K562 (cell line): ENCODE data around the gene IL37. TPM values are rescaled to one million over a fixed set of nuclear protein-coding genes. Genes with fewer than 3 reads are reported as not detected.
A peak's percentile ranks its signal among the peaks of the same experiment; 100 is the strongest.

Experiments used
- CBFA2T3 ChIP-seq: fragments of 450-650 bp; IDR thresholded peaks from 2 replicates; pipeline ENCODE4 v1.6.1; 2017
- NFE2 ChIP-seq: IDR thresholded peaks from 2 replicates; pipeline ENCODE4 v1.6.1; 2014; ENCODE audit warnings: antibody characterized with exemption, low read depth
- NFXL1 ChIP-seq: fragments of 450-650 bp; formaldehyde crosslinking; IDR thresholded peaks from 2 replicates; pipeline ENCODE4 v1.4.0; 2021; ENCODE audit warnings: mild to moderate bottlenecking
- OTX1 ChIP-seq: fragments of 450-650 bp; formaldehyde crosslinking; IDR thresholded peaks from 2 replicates; pipeline ENCODE4 v1.4.0; 2022; ENCODE audit warnings: mild to moderate bottlenecking
- REST ChIP-seq, 2 experiments: fragments of 450-650 bp; formaldehyde crosslinking in 1 of 2; IDR thresholded peaks; 2 replicates each; pipeline versions ENCODE4 v1.4.0 to v1.6.1; 2014 to 2020; ENCODE audit warnings: mild to moderate bottlenecking in 2 of 2, borderline replicate concordance in 1 of 2, low read depth in 1 of 2
- RFX7 ChIP-seq: fragments of 250-450 bp; sonication (Bioruptor Pico); IDR thresholded peaks from 2 replicates; pipeline ENCODE4 v1.5.1; 2021; ENCODE audit warnings: mild to moderate bottlenecking
- ZNF785 ChIP-seq: fragments of 250-450 bp; sonication (Bioruptor Pico); IDR thresholded peaks from 2 replicates; pipeline ENCODE4 v1.4.0; 2020; ENCODE audit warnings: mild to moderate bottlenecking
- polyA plus RNA-seq, 8 experiments: library from polyadenylated mRNA; depleted of rRNA in 4 of 8; stranded (reverse) in 5 of 8; unstranded in 3 of 8; fragments of >200 nt; fragmentation: Nextera tagmentation in 2 of 8; fragmentation: Illumina TruSeq in 1 of 8; extraction: Ambion mirVana in 2 of 8; extraction: Trizol in 1 of 8; gene quantifications; 2 replicates each; pipeline versions ENCODE4 v1.2.1 to v1.2.3, GENCODE V29; 2011 to 2014; ENCODE audit warnings: inconsistent platforms in 1 of 8, missing spikeins in 1 of 8
- total RNA-seq, 7 experiments: library from RNA; depleted of rRNA in 6 of 7; stranded (reverse); fragments of >200 nt in 6 of 7; fragmentation: Illumina TruSeq in 2 of 7; extraction: Trizol in 2 of 7; gene quantifications; 2 replicates each; pipeline versions ENCODE4 v1.2.1 to v1.2.3, GENCODE V29; 2011 to 2021; ENCODE audit warnings: low replicate concordance in 1 of 7
- TF ChIP-seq, protein P1 (sequence below): sonication (generic); formaldehyde crosslinking; IDR thresholded peaks from 2 replicates; pipeline ENCODE4 v1.8.0; 2022; ENCODE audit warnings: mild to moderate bottlenecking, missing genetic modification reagents

IL37 gene
- total and polyA plus RNA-seq, 9 of the 15 experiments (the other 6 are each of a cell fraction or from before 2014, with no cell fraction given) = not detected

GRCh38 chr2:112896909-112897623, 13.9 kb upstream of the IL37 start (continued):
- TF ChIP-seq REST (IDR thresholded peaks at IDR 0.05; ENCODE audit: borderline replicate concordance) (peak; percentile 54), REST (CRISPR knock-in tag; IDR thresholded peaks at IDR 0.05; ENCODE audit: low read depth) (no peak), CBFA2T3 (no peak), NFXL1 (CRISPR knock-in tag) (no peak), NFE2 (peak; percentile 15; the same call in 1 of the 2 replicates), RFX7 (CRISPR knock-in tag) (no peak), ZNF785 (no peak), OTX1 (no peak)
- TF ChIP-seq, protein P1, sequence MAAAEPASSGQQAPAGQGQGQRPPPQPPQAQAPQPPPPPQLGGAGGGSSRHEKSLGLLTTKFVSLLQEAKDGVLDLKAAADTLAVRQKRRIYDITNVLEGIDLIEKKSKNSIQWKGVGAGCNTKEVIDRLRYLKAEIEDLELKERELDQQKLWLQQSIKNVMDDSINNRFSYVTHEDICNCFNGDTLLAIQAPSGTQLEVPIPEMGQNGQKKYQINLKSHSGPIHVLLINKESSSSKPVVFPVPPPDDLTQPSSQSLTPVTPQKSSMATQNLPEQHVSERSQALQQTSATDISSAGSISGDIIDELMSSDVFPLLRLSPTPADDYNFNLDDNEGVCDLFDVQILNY (CRISPR knock-in tag) = no peak
